Spleen (tissue), 11 donors: ENCODE results near the gene ART3. TPM values are rescaled to one million over a fixed set of nuclear protein-coding genes. Genes with fewer than 3 reads are reported as not detected.
"Not testable (repeated sequence)": the region's sequence is repeated elsewhere in the genome, so short reads cannot be mapped to it uniquely, and the experiment has no call there.

Experiments used
- DNase-seq: peaks from one replicate; pipeline ENCODE4 v3.0.0-alpha.2; 2020
- H3K27ac ChIP-seq, 8 donors: fragments of 200-600 bp; sonication (generic) in 7 of 8; 1 replicate in 4 of 8; 2 replicates in 4 of 8; pipeline versions ENCODE4 v1.5.0 to v1.8.0; 2016 to 2021; ENCODE audit warnings: inconsistent platforms in 4 of 8, mild to moderate bottlenecking in 4 of 8, moderate library complexity in 1 of 8
- H3K27me3 ChIP-seq, 7 donors: fragments of 200-600 bp; sonication (generic) in 6 of 7; replicated peaks in 1 of 7; 1 replicate in 4 of 7; 2 replicates in 3 of 7; pipeline versions ENCODE4 v1.5.0 to v1.8.0; 2016 to 2021; ENCODE audit warnings: inconsistent platforms in 3 of 7, mild to moderate bottlenecking in 1 of 7
- H3K36me3 ChIP-seq, 6 donors: fragments of 200-600 bp; sonication (generic) in 5 of 6; 1 replicate in 4 of 6; 2 replicates in 2 of 6; pipeline versions ENCODE4 v1.5.0 to v1.8.0; 2016 to 2021; ENCODE audit warnings: inconsistent platforms in 2 of 6
- H3K4me1 ChIP-seq, 6 donors: fragments of 200-600 bp; sonication (generic) in 5 of 6; 1 replicate in 3 of 6; 2 replicates in 3 of 6; pipeline versions ENCODE4 v1.5.0 to v1.8.0; 2016 to 2021; ENCODE audit warnings: inconsistent platforms in 3 of 6
- H3K4me3 ChIP-seq, 8 donors: fragments of 200-600 bp; sonication (generic) in 7 of 8; 1 replicate in 4 of 8; 2 replicates in 4 of 8; pipeline versions ENCODE4 v1.5.0 to v1.8.0; 2016 to 2021; ENCODE audit warnings: inconsistent platforms in 4 of 8, mild to moderate bottlenecking in 4 of 8, moderate library complexity in 2 of 8
- H3K9me3 ChIP-seq, 8 donors: fragments of 200-600 bp; sonication (generic) in 7 of 8; 1 replicate in 4 of 8; 2 replicates in 4 of 8; pipeline versions ENCODE4 v1.5.0 to v1.8.0; 2016 to 2021; ENCODE audit warnings: inconsistent platforms in 4 of 8
- CTCF ChIP-seq, 11 experiments: fragments of 200-600 bp in 7 of 11; fragments of 450-650 bp in 4 of 11; sonication (generic) in 4 of 11; IDR thresholded peaks in 8 of 11; conservative IDR thresholded peaks in 3 of 11; 1 replicate in 7 of 11; 2 replicates in 4 of 11; pipeline versions ENCODE4 v1.4.0 to v1.8.0; 2016 to 2021; ENCODE audit warnings: antibody characterized with exemption in 11 of 11, inconsistent platforms in 4 of 11, mild to moderate bottlenecking in 1 of 11
- POLR2A ChIP-seq, 3 donors: fragments of 450-650 bp; IDR thresholded peaks; one replicate each; pipeline ENCODE4 v1.5.1; 2017; ENCODE audit warnings: antibody characterized with exemption in 3 of 3, mild to moderate bottlenecking in 1 of 3
- POLR2AphosphoS5 ChIP-seq, 3 donors: sonication (generic); formaldehyde crosslinking; IDR thresholded peaks; one replicate each; pipeline ENCODE4 v1.5.1; 2017; ENCODE audit warnings: antibody characterized with exemption in 3 of 3
- WGBS, 5 donors: extraction: QIAGEN DNeasy Blood & Tissue Kit in 3 of 5; methylation state at CpG; one replicate each; pipeline versions ENCODE4 v1.1.5 to v1.1.7; 2013 to 2018; 5-methylcytosine and 5-hydroxymethylcytosine counted together
- intact Hi-C: fragments of 100-400 bp; cut with DNase I; formaldehyde crosslinking; loops from one replicate; pipeline ENCODE4 v1.15.0; 2023; ENCODE audit warnings: low total_unique reads
- polyA plus RNA-seq, 3 donors: library from polyadenylated mRNA; stranded (reverse); fragments of 200-250 nt; gene quantifications; one replicate each; pipeline ENCODE4 v1.2.1, GENCODE V29; 2013
- total RNA-seq, 7 donors: library from RNA; depleted of rRNA in 3 of 7; stranded (reverse); fragments of >200 nt in 3 of 7; fragmentation: NEBNext Ultra II Directional in 4 of 7; extraction: Animal tissue kit (Norgen Biotek cat#: 25700) in 4 of 7; gene quantifications; one replicate each; pipeline versions ENCODE4 v1.1.0 to v1.2.1, GENCODE V29; 2016 to 2021
- donor health status: healthy with polysubstance abuse.
- donor health status: DM: no; HTN: no; CAD: no; lungs with moderate emphysema.
- donor health status: DM: no; HTN: no; CAD: no.
- donor health status: Bipolar disorder and iron deficiency.
- donor health status: healthy.
- donor health status: DM: no; HTN: no; CAD: no.
- donor health status: DM: yes; HTN: yes; CAD: no.

ART3 gene
- total and polyA plus RNA-seq, 10 donors: 0.91 to 5.7 (median 3.1) TPM

DNA sequence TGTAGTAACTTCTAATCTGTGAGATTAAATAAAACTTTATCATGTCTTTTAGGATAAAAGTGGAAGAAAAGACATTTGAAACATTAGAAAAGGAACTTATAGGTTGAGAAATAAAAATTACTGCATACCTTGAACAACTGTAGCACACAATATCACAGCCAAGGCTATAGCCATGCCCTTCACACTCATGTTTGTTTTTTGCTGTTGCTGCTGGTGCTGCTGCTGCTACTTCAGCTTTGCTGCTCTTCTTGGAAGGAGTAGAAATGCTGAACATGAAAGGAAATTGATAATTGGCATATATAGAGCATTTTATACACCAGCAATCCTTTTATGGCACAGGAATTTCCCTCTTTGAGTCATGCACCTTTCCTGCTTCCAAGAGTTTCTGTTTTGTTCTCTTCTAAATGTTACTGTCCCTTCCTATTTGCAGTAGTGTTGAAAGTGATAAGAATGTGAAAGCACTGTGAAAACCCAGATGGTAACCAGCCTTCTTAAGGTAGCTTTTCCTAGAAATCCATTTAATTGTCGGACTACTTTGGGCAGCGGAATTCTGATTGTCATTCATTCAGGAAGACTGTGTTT lies 38.6 kb upstream of the ART3 start, which contains the start of gene CXCL11:
TSS of gene CXCL11 (minus strand) at position 272 of the 582 bp plus-strand sequence. CDS start at position 189, 83 bp downstream.
- Histone ChIP-seq H3K4me3 (peak within 1 kb of the TSS in 2 of 8 donors; percentile 12 to 38), H3K36me3 (no peaks in the 10 kb centered on the region), H3K27ac (peak within 1 kb of the TSS in 4 of 8 donors; percentile 11 to 56 (median 32)), H3K4me1 (peaks cover 0 to 7% (median 0%) of the 10 kb centered on the region in 6 donors), H3K9me3 (no peaks in the 10 kb centered on the region), H3K27me3 (no peaks in the 10 kb centered on the region)
- DNase-seq: no peak
- 58 to 77% (median 72%) methylated on average over 2 of the region's 2 CpGs for WGBS, 5 donors
- TF ChIP-seq POLR2AphosphoS5 (IDR thresholded peaks at IDR 0.05): no peak
- no peak for TF ChIP-seq POLR2A (IDR thresholded peaks at IDR 0.05)
- TF ChIP-seq CTCF (IDR thresholded peaks at IDR 0.05 in 8 of 11, conservative IDR thresholded peaks at IDR 0.05 in 3 of 11): no peak
- intact Hi-C loops: no loop called here

- Histone ChIP-seq H3K4me3 (no peak overlapping the region), H3K36me3 (no peaks in the 10 kb centered on the region), H3K27ac (peak overlapping the region in 1 of 8 donors; percentile 56), H3K4me1 (peaks cover 0 to 7% (median 0%) of the 10 kb centered on the region in 6 donors), H3K27me3 (no peaks in the 10 kb centered on the region), H3K9me3 (no peaks in the 10 kb centered on the region)
- WGBS, 5 donors: 89 to 99% (median 93%) methylated on average over 3 of the region's 3 CpGs
- DNase-seq: no peak
- TF ChIP-seq POLR2AphosphoS5 (IDR thresholded peaks at IDR 0.05) (no peak), CTCF (IDR thresholded peaks at IDR 0.05 in 8 of 11, conservative IDR thresholded peaks at IDR 0.05 in 3 of 11) (no peak), POLR2A (IDR thresholded peaks at IDR 0.05) (no peak)
- intact Hi-C loops: no loop called here
Observed at GRCh38 chr4:76036855-76037254, 37.7 kb upstream of the ART3 start.

DNA sequence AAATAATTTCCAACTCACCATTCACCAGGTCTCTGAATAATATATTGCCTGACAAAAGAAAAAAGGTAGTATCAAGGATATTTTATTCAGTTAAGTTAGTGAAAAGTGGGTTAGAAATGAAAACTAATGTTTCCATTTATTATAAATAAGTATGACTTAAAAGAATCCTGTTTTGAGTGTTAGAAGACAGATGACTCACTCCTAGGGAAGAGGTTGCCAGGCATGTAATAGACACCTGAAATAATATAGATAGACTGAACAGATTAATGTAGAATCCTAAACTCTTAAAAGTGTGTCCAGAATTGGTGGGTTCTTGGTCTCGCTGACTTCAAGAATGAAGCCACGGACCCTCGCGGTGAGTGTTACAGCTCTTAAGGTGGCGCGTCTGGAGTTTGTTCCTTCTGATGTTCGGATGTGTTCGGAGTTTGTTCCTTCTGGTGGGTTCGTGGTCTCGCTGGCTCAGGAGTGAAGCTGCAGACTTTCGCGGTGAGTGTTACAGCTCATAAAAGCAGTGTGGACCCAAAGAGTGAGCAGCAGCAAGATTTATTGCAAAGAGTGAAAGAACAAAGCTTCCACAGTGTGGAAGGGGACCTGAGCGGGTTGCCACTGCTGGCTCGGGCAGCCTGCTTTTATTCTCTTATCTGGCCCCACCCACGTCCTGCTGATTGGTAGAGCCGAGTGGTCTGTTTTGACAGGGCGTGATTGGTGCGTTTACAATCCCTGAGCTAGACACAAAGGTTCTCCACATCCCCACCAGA lies 32.1 kb upstream of the ART3 start:
- WGBS, 5 donors: 83 to 90% (median 84%) methylated on average over 15 to 18 of the region's 18 CpGs
- H3K9me3 ChIP-seq, H3K4me3 ChIP-seq, H3K4me1 ChIP-seq, DNase-seq, H3K36me3 ChIP-seq, H3K27ac ChIP-seq, intact Hi-C loops, H3K27me3 ChIP-seq: not testable (repeated sequence)

DNA sequence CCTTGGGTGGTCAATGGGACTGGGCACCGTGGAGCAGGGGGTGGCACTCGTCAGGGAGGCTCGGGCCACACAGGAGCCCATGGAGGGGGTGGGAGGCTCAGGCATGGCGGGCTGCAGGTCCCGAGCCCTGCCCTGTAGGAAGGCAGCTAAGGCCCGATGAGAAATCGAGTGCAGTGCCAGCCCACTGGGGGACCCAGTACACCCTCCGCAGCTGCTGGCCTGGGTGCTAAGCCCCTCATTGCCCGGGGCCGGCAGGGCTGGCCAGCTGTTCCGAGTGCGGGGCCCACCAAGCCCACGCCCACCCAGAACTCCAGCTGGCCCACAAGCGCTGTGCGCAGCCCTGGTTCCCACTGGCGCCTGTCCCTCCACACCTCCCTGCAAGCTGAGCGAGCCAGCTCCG lies 31.2 kb upstream of the ART3 start:
- DNase-seq, H3K27me3 ChIP-seq, H3K4me1 ChIP-seq, H3K36me3 ChIP-seq, H3K4me3 ChIP-seq, H3K27ac ChIP-seq, H3K9me3 ChIP-seq, intact Hi-C loops: not testable (repeated sequence)
- WGBS, 5 donors: 96 to 100% (median 98%) methylated on average over 7 to 18 of the region's 18 CpGs; no CpG with 5 or more reads in 1 of the 5 donors

- intact Hi-C loops, H3K27me3 ChIP-seq, DNase-seq, H3K36me3 ChIP-seq, H3K4me1 ChIP-seq, H3K27ac ChIP-seq, H3K9me3 ChIP-seq, H3K4me3 ChIP-seq: not testable (repeated sequence)
- WGBS, 5 donors: 77 to 91% (median 83%) methylated on average over 3 to 4 of the region's 4 CpGs
Observed at GRCh38 chr4:76044686-76045085, 29.8 kb upstream of the ART3 start.

DNA sequence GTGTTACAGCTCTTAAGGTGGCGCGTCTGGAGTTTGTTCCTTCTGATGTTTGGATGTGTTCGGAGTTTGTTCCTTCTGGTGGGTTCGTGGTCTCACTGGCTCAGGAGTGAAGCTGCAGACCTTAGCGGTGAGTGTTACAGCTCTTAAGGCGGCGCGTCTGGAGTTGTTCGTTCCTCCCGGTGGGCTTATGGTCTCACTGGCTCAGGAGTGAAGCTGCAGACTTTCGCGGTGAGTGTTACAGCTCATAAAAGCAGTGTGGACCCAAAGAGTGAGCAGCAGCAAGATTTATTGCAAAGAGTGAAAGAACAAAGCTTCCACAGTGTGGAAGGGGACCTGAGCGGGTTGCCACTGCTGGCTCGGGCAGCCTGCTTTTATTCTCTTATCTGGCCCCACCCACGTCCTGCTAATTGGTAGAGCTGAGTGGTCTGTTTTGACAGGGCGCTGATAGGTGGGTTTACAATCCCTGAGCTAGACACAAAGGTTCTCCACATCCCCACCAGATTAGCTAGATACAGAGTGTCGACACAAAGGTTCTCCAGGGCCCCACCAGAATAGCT lies 24.6 kb upstream of the ART3 start:
- H3K4me3 ChIP-seq, H3K9me3 ChIP-seq, H3K27ac ChIP-seq, H3K4me1 ChIP-seq, H3K27me3 ChIP-seq, DNase-seq, H3K36me3 ChIP-seq, intact Hi-C loops: not testable (repeated sequence)
- 85 to 92% (median 91%) methylated on average over 15 to 17 of the region's 17 CpGs for WGBS, 5 donors

DNA sequence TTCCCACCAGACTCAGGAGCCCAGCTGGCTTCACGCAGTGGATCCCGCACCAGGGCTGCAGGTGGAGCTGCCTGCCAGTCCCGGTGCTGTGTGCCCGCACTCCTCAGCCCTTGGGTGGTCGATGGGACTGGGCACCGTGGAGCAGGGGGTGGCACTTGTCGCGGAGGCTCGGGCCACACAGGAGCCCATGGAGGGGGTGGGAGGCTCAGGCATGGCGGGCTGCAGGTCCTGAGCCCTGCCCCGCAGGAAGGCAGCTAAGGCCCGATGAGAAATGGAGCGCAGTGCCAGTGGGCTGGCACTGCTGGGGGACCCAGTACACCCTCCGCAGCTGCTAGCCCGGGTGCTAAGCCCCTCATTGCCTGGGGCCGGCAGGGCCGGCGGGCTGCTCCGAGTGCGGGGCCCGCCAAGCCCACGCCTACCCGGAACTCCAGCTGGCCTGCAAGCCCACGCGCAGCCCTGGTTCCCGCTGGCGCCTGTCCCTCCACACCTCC lies 23.9 kb upstream of the ART3 start:
- intact Hi-C loops, DNase-seq, H3K27ac ChIP-seq, H3K36me3 ChIP-seq, H3K4me3 ChIP-seq, H3K27me3 ChIP-seq, H3K9me3 ChIP-seq: not testable (repeated sequence)
- 74 to 95% (median 85%) methylated on average over 9 to 27 of the region's 27 CpGs for WGBS, 5 donors
- peaks cover 0 to 12% (median 5%) of the 10 kb centered on the region in 6 donors for H3K4me1 ChIP-seq
